Hematopoietic multipotent progenitor cell treated with erythropoietin and hydrocortisone succinate and interleukin-3 and kit ligand, for 8 days (in vitro differentiated cells): ENCODE data around the gene TSPAN9.

ENCODE experiments used
- DNase-seq: peaks from one replicate; pipeline ENCODE4 v3.0.0-alpha.2; 2015

The TSPAN9 gene

GRCh38 chr12:3192221-3192620 is 115.0 kb downstream of the TSPAN9 start:
- no peak for DNase-seq

DNA sequence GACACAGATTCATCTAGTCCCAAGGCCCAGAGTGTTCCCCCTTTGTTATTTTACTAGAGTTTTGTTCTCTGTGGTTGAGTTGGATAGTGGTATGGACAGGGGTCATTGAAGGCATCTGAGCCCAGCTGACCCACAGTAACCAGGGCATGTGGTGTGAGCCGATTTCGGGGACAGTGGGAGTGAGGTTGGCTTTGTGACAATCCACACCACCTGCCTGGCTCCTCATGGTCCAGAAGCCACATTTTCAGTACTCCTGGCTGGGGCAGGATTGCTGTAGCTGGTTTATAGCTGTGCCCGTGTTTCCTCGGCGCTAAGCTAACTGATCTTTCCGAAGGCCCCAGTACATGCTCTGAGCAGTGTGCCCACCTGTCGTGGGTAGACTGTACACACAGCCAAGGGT is 116.0 kb downstream of the TSPAN9 start:
- no peak for DNase-seq

DNA sequence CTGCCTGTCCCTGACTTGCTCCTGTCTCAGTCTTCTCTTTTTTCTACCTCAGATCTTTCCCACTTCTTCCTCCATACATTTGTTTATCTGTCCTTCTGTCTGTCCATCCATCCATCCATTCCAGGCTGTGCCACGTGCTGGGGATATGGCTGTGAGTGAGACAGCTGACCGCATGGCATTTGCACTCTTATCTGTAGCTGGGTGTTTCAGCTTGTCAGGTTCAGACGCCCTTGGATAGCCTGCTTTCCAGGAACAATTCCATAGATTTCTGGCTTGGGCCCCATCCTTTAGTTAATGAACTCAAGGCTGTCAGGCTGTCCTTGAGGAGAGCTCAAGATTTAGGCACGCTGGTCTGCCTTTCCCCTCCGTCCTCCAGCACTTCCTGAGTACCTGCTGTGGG is 116.6 kb downstream of the TSPAN9 start:
- DNase-seq = no peak

DNA sequence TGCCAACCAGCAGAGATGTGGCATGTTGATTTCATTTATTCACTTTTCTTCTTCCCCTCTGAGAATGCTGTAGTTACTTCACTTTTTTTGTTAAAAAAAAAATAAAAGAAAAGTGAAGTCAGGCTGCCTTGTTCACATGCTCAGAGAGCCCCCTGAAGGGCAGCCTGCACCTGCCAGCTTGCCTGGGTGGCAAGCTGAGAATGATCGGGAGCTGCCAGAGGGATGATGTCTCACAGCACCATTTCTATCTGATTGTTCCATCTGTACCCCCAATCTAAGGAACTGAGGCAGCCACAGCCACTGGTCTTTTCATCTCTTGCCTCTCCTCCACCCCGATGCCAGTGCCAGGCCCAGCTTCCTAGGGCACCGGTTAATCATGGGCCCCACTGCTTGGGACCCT is 118.2 kb downstream of the TSPAN9 start:
- no peak for DNase-seq

DNA sequence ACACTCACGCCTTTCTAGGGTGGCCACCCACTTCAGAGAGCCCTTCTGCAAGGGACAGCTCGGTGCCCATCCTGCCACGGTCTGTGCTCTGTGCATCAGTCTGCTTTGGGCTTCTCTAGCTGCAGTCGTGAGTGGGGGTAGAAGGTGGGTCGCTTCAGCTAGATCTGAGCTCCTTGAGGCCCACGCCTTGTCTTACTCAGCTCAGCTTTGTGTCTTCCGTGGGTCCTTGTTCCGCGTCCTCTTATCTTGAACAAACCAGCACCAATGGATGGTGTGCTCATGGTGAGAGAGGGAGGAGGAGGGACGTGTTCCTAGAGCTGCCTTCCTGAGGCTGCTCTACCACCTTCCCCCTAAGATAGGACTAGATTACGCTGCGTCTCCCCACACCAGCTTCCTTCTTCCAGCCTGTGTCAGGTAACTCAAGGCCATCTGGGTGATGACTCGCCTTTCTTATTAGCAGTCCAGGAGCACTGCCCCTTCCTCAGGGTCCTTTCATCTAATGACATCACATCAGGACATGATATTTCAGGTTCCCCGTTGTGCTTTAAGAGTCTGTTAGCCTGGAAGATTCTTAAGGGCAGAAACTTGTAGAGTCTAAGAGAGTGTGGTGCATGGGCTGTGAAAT is 118.8 kb downstream of the TSPAN9 start:
- DNase-seq = no peak

DNA sequence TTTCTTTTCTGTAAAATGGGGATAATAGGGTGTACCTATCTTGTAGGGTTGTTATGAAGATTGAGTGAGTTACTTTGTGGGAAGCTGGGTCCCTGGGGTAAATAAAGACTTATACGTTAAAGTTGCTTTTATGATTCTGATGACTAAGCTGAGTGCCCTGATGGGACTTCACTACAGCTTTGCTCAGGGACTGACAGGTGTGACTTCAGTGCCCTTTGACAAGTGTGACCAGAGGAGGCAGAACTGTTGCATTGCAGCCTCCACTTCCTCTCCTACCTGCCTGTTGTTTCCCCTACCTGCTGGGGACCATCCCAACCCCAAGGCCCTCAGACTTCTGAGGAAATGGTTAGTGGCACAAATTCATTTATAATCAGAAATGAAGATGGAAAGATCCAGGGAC is 119.3 kb downstream of the TSPAN9 start:
- DNase-seq = no peak

DNA sequence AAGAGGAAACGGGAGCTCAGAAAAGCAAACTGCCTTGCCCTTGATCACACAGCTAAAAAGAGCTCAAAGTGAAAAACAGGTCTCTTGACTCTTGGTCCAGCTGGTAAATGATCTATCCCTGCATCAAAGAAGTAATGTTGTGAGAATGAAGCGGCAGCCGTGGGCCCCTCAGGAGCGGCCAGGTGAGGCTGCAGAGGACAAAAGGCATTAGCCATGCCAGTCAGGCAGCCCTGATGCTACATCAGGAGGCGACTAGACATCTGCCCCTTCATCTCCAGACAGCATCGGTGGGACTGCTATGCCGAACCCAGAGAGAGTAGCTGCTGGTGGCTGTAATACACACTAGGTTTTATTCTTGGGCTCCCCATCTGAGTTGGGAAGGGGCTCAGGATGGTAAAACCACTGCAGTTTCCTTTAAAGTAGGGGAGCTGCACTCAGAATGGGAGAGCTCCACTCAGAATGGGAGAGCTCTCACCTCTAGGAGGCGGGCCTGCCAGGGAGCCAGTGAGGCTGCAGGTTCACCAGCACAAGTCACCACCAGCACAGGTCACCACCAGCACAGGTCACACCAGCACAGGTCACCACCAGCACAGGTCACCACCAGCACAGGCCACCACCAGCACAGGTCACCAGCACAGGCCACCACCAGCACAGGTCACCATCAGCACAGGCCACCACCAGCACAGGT is 120.1 kb downstream of the TSPAN9 start:
- DNase-seq = no peak

DNA sequence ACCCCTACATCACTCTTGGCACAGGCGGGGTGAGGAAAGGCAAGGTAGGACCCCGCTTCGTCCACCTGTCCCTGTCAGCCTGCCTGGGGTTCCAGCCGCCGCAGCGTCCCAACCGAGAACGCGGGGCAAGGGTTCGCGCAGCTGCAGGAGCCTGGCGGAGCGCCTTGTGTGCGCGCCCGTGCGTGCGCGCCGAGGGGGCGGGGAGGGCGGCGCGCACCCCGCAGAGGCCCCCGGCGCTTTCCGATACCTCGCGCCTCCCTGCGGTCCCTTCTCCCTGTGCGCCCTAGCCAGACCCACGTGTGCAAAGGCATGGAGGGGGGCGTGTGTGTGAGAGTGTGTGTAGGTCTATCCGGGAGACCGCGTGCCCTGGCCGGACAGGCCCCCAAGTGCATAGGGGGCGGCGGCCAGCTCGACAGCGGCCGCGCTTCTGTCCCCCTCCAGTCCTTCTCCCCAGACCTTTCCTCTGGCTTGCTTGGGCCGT is 122.4 kb downstream of the TSPAN9 start:
- DNase-seq = no peak

- DNase-seq = no peak
Observed at GRCh38 chr12:3200032-3200617, 122.9 kb downstream of the TSPAN9 start.

DNA sequence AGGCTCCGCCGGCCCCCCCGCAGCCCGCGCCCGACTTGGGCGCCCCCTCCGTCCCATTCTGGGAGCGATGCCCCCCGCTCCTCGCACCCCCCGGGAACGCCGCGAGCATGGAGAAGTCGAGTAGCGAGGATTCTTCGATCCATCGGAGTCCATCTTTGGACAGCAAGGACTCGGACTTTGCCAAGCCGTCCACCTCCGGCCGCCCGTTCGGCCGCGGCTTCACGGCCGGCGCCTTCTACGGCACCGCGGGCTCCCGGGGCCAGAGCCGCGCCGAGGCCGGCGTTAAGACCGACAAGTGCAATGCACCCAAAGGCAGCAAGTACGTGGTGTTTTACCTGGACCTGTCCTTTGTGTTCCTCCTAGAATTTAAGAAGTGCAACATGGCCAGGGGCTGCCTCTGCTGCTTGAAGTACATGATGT is 123.6 kb downstream of the TSPAN9 start:
- no peak for DNase-seq

- no peak for DNase-seq
Observed at GRCh38 chr12:3201339-3202051, 124.3 kb downstream of the TSPAN9 start.

DNA sequence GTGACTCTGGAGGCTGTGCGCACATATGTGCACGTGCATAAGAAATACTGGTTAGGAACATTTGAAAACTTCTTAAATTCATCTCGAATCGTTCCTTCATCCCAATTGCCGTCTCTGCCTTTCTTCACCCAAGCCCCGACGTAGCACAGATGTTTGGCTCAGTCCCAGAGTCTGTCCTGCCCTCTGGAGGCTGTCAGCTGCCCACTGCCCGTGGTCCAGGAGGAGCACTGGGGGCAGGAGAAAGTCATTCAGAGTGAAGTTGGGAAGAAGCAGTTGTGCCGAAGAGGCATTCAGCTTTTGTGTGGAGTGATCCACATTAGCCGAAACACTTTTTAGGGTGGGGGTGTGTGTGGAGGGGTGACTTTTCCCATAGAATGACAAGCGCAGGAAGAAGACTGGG is 124.9 kb downstream of the TSPAN9 start:
- no peak for DNase-seq

DNA sequence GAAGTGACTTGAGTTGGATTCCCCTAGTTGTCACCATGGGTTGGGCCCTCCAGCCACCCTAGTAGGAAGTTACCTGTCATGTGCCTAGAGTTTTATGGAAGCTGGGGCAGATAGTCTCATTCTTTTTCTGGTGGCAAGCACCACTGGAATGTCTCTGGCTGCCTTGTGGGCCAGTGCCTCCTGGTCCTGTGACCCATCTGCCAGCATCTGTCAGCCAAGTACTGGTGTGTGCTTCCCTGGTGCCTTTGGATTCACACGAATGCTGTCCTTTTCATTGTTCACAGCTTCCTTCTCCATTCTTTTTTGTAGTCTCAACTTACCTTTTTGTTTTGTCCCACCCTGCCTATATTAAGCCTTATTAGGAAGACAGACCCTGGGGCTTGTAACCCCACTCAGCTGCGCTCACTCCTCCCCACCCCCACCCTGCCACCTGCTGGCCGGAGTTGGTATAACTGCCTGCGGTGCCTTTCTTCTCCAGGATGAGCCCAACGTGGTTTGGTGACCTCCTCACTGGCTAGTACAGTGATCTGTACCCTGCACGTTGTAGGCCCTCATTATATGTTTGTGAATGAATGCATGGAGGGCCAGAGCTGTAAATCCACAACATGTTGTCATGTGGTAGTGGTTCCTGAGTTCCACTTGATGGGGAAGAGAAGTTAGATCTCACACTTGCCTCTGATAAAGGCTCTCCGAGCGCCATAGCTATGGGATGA is 125.7 kb downstream of the TSPAN9 start:
- DNase-seq = peak; percentile 26

- DNase-seq = no peak
Observed at GRCh38 chr12:3203713-3204112, 126.5 kb downstream of the TSPAN9 start.

GRCh38 chr12:3204143-3204542 is 127.0 kb downstream of the TSPAN9 start:
- DNase-seq = no peak

- no peak for DNase-seq
Observed at GRCh38 chr12:3204730-3205531, 127.8 kb downstream of the TSPAN9 start.

GRCh38 chr12:3205742-3206519 is 128.8 kb downstream of the TSPAN9 start:
- DNase-seq = no peak

GRCh38 chr12:3206536-3207072 is 129.4 kb downstream of the TSPAN9 start:
- DNase-seq = no peak

DNA sequence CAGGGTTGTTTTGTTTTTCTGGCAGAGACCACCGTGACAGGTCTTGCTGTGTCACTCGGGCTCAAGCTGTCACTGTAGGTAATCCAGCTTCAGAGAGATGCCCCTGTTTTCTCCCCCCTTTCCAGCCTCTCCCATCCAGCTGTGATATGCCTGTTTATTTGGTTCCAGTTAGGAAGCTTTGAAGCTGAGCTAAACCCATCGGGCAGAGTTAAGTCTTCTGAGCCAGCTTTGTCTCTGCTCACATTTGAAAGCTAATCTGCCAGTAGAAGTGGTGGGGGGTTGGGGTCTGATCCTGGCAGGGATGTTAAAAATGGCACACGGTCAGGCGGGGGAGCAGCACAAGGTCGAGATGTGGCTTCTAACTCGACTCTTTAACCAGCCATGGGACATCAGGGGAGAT is 130.0 kb downstream of the TSPAN9 start:
- DNase-seq = no peak

GRCh38 chr12:3207858-3208257 is 130.7 kb downstream of the TSPAN9 start:
- DNase-seq = no peak

- no peak for DNase-seq
Observed at GRCh38 chr12:3213188-3213587, 136.0 kb downstream of the TSPAN9 start.
